ENCODE data around the gene SPATA1.

The SPATA1 gene

DNA sequence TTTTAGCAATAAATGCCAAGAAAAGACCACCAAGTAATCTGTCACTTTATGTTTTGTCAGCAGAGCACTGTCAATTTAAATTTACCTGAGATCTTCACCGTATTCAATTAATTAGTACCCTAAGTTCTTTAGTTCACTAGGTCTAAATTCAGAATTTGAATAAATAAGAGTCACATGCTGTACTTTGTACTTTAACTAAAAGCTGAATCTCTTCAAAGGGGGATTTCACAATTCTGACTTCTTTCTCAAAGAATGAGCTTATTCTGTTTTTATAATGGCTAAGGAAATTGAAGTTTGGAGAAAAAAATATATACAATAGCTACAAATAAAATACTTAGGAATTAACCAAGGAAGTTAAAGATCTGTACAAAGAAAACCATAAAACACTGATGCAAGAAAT is 2.3 kb downstream of the SPATA1 start:
- no peak for DNase-seq (ENCODE audit: extremely low read depth in 1 of 2, low read depth in 1 of 2)

DNA sequence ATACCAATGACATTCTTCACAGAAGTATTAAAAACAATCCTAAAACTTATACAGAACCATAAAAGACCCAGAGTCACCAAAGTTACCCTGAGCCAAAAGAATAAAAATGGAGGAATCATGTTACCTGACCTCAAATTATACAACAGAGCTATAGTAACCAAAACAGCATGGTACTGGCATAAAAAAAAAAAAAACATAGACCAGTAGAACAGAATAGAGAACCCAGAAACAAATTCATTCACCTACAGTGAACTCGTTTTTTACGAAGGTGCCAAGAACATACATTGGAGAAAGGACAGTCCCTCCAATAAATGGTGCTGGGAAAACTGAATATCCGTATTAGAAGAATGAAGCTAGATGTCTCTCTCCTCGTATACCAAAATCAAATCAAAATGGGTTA is 2.8 kb downstream of the SPATA1 start:
- no peak for DNase-seq (ENCODE audit: extremely low read depth in 1 of 2, low read depth in 1 of 2)

DNA sequence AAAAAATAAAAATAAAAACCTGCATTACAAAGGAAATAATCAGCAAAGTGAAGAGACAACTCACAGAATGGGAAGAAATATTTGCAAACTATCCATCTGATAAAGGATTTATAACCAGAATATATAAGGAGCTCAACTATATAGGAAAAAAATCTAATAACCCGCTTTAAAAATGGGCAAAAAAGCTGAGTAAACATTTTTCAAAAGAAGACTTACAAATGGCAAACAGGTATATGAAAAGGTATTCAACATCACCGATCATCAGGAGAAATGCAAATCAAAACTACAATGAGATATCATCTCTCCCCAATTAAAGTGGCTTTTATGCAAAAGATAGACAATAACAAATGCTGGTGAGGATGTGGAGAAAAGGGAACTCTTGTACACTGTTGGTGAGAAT is 4.0 kb downstream of the SPATA1 start:
- DNase-seq (ENCODE audit: extremely low read depth in 1 of 2, low read depth in 1 of 2) = no peak

DNA sequence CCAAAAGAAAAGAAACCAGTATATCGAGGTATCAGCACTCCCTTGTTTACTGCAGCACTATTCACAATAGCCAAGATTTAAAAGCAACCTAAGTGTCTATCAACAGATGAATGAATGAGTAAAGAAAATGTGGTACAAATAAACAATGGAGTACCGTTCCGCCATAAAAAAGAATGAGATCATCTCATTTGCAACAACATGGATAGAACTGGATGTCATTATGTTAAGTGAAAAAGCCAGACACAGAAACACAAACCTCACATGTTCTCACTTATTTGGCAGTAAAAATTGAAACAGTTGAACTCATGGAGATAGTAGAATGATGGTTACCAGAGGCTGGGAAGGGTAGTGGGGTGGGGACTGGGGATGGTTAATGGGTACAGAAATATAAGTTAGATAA is 4.5 kb downstream of the SPATA1 start:
- no peak for DNase-seq (ENCODE audit: extremely low read depth in 1 of 2, low read depth in 1 of 2)

DNA sequence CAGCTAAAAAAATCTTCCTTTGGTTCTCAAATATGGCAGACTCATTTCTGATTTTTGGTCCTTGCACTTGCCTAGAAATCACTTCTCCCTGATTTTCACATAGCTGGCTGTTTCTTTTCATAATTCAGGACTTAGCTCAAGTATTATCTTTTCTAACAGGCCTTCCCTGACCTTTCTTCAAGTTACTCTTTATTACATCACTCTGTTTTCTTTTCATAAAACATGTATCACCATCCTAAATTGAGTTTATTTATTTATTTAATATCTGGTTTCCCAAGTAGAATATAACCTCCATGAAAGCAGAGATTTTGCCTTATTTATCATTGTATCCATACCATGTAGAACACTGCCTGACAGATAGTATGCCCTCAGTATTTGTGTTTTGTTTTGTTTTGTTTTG is 18.4 kb downstream of the SPATA1 start:
- no peak for DNase-seq (ENCODE audit: extremely low read depth in 1 of 2, low read depth in 1 of 2)

DNA sequence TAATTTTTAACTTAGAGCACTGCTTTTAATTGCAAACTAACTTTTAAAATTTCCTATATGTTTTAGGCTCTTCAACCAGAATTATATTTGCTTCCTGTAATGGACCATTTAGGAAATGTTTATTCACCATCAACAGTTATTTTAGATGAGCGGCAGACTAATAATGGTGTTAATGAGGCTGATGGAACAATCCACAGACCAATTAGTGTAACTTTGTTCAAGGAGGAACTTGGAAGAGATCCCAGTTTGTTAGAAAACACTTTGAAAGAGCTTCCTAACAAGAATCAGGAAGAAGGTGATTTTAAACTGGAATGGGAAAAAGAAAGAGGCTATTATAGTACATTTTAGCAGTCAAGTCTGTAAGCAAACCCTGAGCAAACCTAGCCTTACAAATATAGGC is 19.6 kb downstream of the SPATA1 start:
- no peak for DNase-seq (ENCODE audit: extremely low read depth in 1 of 2, low read depth in 1 of 2)

DNA sequence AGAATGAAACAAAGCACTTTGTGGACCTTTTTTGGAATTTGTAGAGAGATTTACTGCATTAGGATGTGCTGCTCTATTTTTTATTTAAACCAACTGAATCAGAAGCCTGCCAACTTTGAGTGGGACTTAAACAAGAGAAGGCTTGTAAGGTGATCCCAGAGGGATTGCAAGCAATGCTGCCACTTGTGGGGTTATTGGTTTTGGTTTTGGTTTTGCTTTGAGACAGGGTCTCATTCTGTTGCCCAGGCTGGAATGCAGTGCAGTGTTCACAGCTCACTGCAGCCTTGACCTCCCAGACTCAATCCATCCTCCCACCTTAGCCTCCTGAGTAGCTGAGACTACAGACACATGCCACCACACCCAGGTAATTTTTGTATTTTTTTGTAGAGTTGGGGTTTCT is 32.4 kb downstream of the SPATA1 start:
- DNase-seq (ENCODE audit: extremely low read depth in 1 of 2, low read depth in 1 of 2) = no peak

DNA sequence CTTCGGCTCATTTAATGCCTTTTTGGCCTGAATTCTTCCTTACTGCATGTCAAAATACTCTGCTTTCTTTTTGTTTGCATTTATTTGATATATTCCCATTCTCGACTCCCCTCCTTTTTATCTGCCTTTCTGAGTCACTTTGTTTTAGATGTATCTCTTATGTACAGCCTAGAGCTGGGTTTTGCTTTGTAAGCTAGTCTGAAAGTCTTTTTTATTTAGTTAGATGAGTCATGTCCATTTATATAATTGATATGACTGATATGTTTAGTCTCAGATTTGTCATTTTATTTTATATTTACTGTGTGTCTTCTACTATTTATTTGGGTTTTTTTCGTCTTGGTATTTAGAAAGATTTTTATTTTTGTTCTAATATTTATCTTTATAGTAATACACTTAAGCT is 33.8 kb downstream of the SPATA1 start:
- DNase-seq (ENCODE audit: extremely low read depth in 1 of 2, low read depth in 1 of 2) = no peak

DNA sequence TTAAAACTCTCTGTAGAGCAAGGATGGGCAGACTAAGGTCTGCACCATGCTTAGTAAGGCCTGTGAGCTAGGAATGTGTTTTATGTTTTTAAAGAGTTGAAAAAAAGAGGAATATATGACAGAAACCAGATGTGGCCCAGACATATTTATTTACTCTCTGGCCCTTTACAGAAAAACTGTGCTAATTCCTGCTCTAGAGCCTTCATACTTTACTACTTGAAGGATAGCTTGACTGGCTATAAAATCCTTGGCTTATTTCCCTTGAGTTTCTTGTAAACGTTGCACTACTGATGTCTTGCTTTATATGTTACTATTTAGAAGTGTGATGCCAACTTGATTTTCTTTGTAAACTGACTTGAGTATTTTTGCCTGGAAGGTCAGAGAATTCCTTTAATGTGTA is 34.6 kb downstream of the SPATA1 start:
- DNase-seq (ENCODE audit: extremely low read depth in 1 of 2, low read depth in 1 of 2) = no peak

DNA sequence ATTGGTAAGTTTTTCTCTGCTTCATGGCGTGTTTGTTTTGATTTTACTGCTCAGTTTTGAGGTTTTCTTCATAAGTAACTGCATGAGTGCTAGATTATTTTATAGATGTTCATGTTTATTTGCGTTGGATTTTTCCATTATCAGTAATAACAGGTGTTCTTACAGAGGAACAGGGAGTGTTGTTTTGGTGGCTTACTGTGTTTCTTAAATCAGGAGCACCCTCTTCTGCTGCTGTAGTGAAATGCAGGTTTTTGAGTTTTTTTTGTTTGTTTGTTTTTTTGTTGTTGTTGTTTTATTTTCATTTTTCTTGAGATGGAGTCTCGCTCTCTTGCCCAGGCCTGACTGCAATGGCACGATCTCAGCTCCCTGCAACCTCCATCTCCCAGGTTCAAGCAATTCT is 35.5 kb downstream of the SPATA1 start:
- no peak for DNase-seq (ENCODE audit: extremely low read depth in 1 of 2, low read depth in 1 of 2)

DNA sequence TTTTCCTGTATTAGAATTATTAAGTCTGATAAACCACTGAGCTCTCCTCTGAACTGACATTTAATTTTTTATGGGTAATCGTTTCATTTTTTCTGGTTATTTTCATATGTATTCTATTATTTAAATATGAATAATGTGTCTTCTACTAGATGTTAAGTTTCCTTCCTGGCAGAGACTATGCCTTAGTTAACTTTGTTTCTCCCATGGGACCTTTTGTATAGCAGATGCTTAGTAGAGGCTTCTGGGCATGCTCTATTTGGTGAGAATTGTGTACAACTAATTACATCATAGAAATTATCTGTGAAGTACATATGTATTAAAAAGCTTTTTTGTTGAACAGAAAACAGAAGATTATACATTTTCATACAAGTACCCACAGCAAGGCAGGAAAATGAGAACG is 44.6 kb downstream of the SPATA1 start:
- DNase-seq (ENCODE audit: extremely low read depth in 1 of 2, low read depth in 1 of 2) = no peak

DNA sequence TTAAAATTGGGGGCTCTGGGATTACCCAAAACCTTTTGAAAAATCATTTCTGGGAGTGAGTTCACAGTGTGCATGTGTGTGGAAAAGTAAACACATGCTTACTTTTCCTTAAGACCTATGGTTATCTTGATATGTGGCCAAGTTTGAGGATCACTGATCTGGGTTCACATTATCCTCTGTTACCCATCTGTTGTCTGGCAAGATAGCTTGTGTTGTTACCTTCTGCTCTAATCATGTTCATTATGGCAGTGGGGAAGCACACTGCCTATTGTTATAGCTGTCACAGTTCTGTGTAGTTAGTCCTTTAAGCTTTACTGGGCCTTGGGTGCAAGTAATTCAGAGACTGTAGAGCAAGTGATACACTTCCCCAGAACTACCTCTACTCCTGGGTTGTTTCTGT is 63.0 kb downstream of the SPATA1 start:
- DNase-seq (ENCODE audit: extremely low read depth in 1 of 2, low read depth in 1 of 2) = no peak

DNA sequence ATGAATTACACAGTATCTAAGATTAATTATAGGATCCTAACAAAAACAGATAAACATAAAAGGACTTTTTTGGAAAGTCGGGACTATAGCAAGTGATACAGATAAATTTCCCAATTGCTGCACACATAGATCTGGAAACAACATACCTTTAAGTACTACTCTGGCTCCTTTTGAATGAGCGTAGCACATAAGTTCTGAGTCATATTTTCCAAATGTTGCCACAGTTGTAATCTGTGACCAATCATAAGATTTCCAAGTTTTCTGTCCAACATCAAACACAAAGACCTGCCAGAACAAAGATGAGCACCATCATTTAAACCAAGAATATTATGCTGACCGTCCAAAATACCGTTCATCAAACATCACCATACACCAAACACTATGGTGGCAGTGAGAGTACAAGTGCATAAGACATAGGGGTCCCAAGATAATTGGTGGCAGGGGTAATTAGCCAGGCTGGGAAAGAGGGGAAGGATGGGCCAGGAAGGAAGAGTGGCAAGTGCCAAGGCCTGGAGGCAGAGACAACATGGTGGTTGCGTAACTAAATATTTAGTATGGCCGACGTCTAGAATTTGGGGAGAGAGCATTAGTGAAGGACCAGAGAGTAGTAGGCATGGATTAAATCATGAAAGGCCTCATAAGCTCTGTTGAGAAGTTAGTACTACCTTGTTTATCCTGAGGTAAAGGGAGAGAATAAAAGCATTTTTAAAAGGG is 64.4 kb downstream of the SPATA1 start:
- DNase-seq (ENCODE audit: extremely low read depth in 1 of 2, low read depth in 1 of 2) = no peak

DNA sequence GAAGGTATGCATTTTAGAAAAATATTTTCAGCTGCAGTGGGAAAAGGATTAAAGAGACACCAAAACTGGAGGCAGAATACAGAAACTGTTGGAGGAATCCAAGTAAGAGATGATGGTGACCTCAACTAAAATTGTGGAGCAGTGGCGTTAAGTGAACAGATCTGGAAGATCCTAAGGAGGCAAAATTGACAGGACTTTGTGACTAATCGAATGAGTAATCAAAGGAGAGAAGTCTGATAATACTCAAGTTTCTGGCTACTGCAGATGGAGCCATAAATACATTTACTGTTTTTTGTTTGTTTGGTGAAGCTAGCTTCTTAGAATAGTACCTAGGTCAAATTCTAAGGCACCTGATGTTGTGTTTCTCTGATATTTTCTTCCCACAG is 65.0 kb downstream of the SPATA1 start:
- no peak for DNase-seq (ENCODE audit: extremely low read depth in 1 of 2, low read depth in 1 of 2)

DNA sequence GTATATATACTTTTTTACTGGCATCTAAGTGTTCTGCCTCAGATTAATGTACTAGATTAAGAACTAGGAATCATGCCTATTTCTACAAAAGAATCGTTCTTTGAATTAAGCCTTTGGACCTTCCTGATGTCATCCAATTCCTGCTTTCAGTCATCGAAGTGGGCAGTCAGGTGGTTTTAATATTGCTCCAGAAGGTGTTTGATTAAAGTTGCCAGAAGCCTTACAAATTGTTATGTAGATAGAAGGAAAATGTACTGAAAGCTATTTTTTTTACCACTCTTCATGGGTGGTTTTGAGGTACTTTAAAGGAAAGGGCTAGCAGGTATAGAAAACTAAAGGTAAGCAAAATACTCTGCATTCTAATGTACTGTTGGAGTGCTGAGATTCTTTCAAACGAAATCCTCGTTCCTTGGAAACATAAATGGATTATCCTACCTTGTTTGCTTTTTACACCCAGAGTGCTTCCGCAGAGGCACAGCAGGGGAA is 67.3 kb downstream of the SPATA1 start:
- no peak for DNase-seq (ENCODE audit: extremely low read depth in 1 of 2, low read depth in 1 of 2)

DNA sequence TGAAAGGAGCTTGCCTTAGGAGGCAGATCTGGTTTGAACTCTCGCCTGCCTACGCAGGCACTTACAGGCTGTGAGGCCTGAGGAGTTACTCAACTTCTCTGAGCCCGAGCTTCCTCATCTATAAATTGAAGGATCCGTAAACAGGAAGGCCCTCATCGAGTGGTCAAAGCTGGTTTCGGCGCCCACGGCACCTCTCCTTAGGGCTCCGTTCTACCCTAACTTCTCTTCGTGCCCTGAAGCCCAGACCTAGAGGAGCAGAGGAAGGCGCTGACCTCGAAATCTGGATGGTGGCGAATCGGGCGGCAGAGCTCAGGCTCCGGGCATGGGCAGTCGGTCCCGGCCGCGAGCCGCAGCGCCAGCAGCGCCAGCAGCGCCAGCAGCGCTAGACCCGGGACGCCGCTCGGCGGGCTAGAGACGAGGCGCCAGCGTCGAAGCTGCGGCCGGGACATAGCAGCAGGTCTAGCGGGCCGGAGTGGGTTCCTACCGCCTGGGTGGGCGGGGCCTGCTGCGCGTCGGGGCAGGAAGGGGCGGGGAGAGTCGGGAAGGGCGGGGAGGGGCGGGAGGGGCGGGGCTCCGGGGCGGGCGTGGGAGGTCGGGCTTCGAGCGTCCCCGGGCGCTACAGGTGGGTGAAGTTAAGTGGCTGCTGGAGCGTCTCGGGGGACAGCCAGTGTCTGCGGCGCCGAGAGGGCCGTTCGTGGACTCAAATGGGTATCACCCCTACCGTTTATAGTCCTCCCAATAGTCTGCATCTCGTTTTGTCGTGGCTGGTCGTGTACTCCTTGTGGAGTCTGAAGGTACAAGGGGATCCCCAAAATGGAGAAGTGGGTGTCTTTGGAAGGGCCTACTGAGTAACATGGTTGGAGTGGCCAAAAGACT is 68.0 kb downstream of the SPATA1 start, which contains the start of gene CTBS:
Gene CTBS, minus strand, starts transcription at position 474 of the 876 bp plus-strand sequence. Its CDS starts 25 bp downstream, at position 449.
- DNase-seq (ENCODE audit: extremely low read depth in 1 of 2, low read depth in 1 of 2) = peak; percentile 67 to 76

DNA sequence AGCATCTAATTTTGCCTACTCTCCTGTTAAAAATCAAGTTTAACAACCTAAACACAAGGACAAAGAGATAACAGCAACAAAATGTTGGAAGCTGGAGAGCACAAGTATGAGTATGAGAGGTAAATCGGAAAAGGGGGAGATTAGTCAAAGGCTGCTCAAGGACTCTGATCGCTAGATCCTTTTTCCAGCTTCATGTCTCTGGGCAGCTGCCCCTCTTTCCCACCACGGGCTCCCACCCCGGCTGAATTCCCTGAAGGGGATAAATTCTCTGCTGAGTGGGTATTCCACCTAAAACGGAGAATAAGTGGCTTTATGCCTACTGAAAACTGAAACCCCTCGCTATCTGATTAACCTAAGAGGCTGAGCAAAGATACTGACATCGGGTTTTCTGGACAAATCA is 68.8 kb downstream of the SPATA1 start:
- no peak for DNase-seq (ENCODE audit: extremely low read depth in 1 of 2, low read depth in 1 of 2)

DNA sequence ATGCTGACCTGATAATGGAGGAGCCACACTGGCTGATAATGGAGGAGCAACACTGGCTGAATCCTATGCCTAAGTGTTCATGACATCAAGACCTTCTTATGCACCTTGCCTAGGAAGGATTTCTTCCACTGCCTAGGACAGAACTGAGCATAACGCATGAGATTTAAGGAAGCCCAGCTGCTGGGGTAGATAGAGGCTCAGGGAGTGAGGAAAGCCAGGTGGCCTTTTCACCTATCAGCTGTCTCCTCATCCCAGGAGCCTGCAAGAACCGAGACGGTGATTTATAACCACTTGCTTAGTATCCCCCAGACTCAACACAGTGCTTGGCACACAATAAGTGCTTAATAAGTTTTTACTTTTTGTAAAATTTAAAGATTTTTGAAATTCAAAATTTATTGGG is 75.5 kb downstream of the SPATA1 start:
- DNase-seq (ENCODE audit: extremely low read depth in 1 of 2, low read depth in 1 of 2) = no peak

DNA sequence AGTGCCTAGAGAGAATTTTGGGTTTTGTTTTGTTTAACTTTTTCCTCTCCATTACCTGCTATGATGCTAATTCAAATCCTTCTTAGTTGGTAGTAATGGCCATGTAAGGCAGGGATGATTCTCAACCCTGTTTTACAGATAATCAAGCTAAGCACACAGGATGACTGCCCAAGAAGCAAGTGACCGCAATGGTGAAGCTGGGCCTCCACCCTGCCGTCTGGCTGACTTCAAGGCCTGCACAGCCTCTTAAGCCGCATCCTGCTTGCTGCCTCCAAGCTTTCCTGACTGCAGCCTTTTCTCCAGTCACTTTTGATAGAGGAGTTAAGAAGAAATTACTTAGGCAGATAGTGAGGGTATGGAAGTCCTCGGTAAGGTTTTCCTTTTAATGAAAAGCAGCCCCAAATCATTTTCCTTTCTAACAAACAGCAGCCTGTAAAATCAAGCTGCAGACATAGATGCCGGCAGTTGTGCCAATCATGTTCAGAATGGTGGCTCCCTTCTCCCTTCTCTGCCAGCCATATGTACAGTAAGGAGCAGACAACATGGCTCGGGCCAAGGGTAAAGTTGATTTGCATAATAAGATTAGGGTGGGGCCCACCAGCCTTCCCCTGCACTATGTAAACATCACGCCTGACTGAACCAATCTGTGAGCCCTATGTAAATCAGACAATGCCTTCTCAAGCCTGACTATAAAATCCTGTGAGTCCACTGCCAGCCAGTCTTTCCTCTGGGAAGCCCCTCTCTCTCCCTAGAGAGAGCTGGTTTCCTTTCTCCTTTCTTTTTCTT is 76.8 kb downstream of the SPATA1 start:
- DNase-seq (ENCODE audit: extremely low read depth in 1 of 2, low read depth in 1 of 2) = no peak

DNA sequence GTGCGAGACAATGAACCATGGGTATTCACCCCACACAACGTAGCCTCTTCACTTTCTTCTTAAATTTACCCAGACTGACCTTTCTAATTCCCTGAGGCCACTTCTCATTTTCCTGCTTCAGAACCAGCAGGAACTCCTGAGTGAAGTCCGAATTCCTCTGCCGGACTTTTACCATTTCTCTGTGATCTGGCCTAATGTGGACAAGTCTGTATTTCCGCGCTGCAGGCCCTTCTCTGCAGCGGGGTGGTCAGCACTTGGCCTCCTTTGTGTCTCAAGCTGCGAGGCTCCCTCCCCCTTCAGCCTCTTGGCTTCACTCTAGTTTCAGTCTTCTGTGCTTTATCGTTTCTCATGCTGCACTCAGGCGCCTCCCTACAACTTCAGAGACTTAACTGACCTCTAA is 77.5 kb downstream of the SPATA1 start:
- DNase-seq (ENCODE audit: extremely low read depth in 1 of 2, low read depth in 1 of 2) = no peak

DNA sequence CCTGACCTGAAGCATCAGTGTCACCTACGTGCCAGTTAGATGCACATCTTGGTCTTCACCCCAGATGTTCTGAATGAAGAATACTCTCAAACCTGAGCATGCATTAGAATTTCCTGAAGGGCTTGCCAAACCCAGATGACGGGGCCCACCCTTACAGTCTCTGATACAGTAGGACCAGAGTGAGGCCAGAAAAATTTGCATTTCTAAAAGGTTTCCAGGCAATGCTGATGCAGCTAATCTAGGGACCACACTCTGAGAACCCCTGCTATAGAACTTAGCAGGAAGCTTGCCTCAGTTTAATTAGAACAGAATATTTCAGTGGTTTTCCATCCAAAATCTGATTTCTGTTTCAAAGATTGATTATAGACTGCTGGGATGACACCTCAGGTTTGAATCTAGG is 77.9 kb downstream of the SPATA1 start:
- DNase-seq (ENCODE audit: extremely low read depth in 1 of 2, low read depth in 1 of 2) = no peak
